Tibial artery (tissue), 4 donors: ENCODE results near the gene SIK2.
A peak's percentile ranks its signal among the peaks of the same experiment; 100 is the strongest.

Source experiments
- DNase-seq, 2 donors: peaks; one replicate each; pipeline ENCODE4 v3.0.0-alpha.2; 2019
- H3K27ac ChIP-seq, 2 donors: fragments of 200-600 bp; sonication (generic) in 1 of 2; 1 replicate in 1 of 2; 2 replicates in 1 of 2; pipeline ENCODE4 v1.5.1; 2018 to 2019; ENCODE audit warnings: mild to moderate bottlenecking in 1 of 2
- H3K27me3 ChIP-seq, 2 donors: fragments of 200-600 bp; sonication (generic) in 1 of 2; one replicate each; pipeline versions ENCODE4 v1.5.1 to v1.6.0; 2016 to 2019
- H3K36me3 ChIP-seq, 3 donors: fragments of 200-600 bp; sonication (generic) in 2 of 3; one replicate each; pipeline ENCODE4 v1.5.1; 2016 to 2019; ENCODE audit warnings: mild to moderate bottlenecking in 2 of 3
- H3K4me1 ChIP-seq, 4 donors: fragments of 200-600 bp; sonication (generic) in 2 of 4; 1 replicate in 3 of 4; 2 replicates in 1 of 4; pipeline ENCODE4 v1.5.1; 2016 to 2019
- H3K4me3 ChIP-seq, 2 donors: fragments of 200-600 bp; sonication (generic) in 1 of 2; 1 replicate in 1 of 2; 2 replicates in 1 of 2; pipeline ENCODE4 v1.5.1; 2018 to 2019; ENCODE audit warnings: mild to moderate bottlenecking in 2 of 2
- H3K9me3 ChIP-seq, 3 donors: fragments of 200-600 bp; sonication (generic) in 1 of 3; one replicate each; pipeline ENCODE4 v1.5.1; 2016 to 2019
- CTCF ChIP-seq, 2 experiments: fragments of 200-600 bp in 1 of 2; fragments of 450-650 bp in 1 of 2; IDR thresholded peaks; one replicate each; pipeline ENCODE4 v1.5.1; 2017 to 2019; ENCODE audit warnings: antibody characterized with exemption in 2 of 2, mild to moderate bottlenecking in 1 of 2, moderate library complexity in 1 of 2
- intact Hi-C: fragments of 100-400 bp; cut with DNase I; formaldehyde crosslinking; loops from one replicate; pipeline ENCODE4 v1.15.0; 2023; ENCODE audit warnings: low total_unique reads

SIK2 gene

GRCh38 chr11:111659201-111660115, 57.2 kb downstream of the SIK2 start:
- TF ChIP-seq CTCF (IDR thresholded peaks at IDR 0.05): no peak
- intact Hi-C loops: no loop called here
- Histone ChIP-seq H3K36me3 (no peaks in the 10 kb centered on the region), H3K27me3 (no peaks in the 10 kb centered on the region), H3K4me3 (no peak overlapping the region), H3K4me1 (peaks cover 0 to 12% (median 4%) of the 10 kb centered on the region in 4 donors), H3K27ac (no peak overlapping the region), H3K9me3 (no peaks in the 10 kb centered on the region)
- DNase-seq: no peak

GRCh38 chr11:111660822-111661221, 58.6 kb downstream of the SIK2 start:
- Histone ChIP-seq H3K36me3 (no peaks in the 10 kb centered on the region), H3K4me1 (peaks cover 0 to 12% (median 4%) of the 10 kb centered on the region in 4 donors), H3K4me3 (no peak overlapping the region), H3K27me3 (no peaks in the 10 kb centered on the region), H3K9me3 (no peaks in the 10 kb centered on the region), H3K27ac (no peak overlapping the region)
- intact Hi-C loops: no loop called here
- TF ChIP-seq CTCF (IDR thresholded peaks at IDR 0.05): no peak
- DNase-seq: no peak

- Histone ChIP-seq H3K4me1 (peaks cover 0 to 12% (median 4%) of the 10 kb centered on the region in 4 donors), H3K9me3 (no peaks in the 10 kb centered on the region), H3K27me3 (no peaks in the 10 kb centered on the region), H3K36me3 (no peaks in the 10 kb centered on the region), H3K4me3 (no peak overlapping the region), H3K27ac (no peak overlapping the region)
- no peak for TF ChIP-seq CTCF (IDR thresholded peaks at IDR 0.05)
- peak in 1 of 2 donors; percentile 52 for DNase-seq
- intact Hi-C loops: no loop called here
Measured at GRCh38 chr11:111663820-111664219, 61.6 kb downstream of the SIK2 start.

- Histone ChIP-seq H3K27ac (no peak overlapping the region), H3K4me1 (peaks cover 0 to 12% (median 4%) of the 10 kb centered on the region in 4 donors), H3K4me3 (no peak overlapping the region), H3K27me3 (no peaks in the 10 kb centered on the region), H3K9me3 (no peaks in the 10 kb centered on the region), H3K36me3 (peaks cover 0 to 2% (median 0%) of the 10 kb centered on the region in 3 donors)
- intact Hi-C loops: no loop called here
- DNase-seq: no peak
- TF ChIP-seq CTCF (IDR thresholded peaks at IDR 0.05): no peak
Measured at GRCh38 chr11:111665777-111666176, 63.5 kb downstream of the SIK2 start.

GRCh38 chr11:111668980-111669379, 66.7 kb downstream of the SIK2 start:
- Histone ChIP-seq H3K4me3 (no peak overlapping the region), H3K36me3 (peaks cover 6 to 21% (median 21%) of the 10 kb centered on the region in 3 donors), H3K27ac (no peak overlapping the region), H3K27me3 (no peaks in the 10 kb centered on the region), H3K9me3 (no peaks in the 10 kb centered on the region), H3K4me1 (peaks cover 0 to under 1% (median 0%) of the 10 kb centered on the region in 4 donors)
- no peak for TF ChIP-seq CTCF (IDR thresholded peaks at IDR 0.05)
- no peak for DNase-seq
- intact Hi-C loops: no loop called here
